Gastrocnemius medialis (tissue), 4 donors: ENCODE results near the gene ZNF333. TPM values are rescaled to one million over a fixed set of nuclear protein-coding genes. Genes with fewer than 3 reads are reported as not detected.

Experiments used
- ATAC-seq, 2 donors: fragments of 150-250 bp; one replicate each; pipeline ENCODE4 v1.9.1; 2016
- DNase-seq, 2 donors: peaks; one replicate each; pipeline ENCODE4 v3.0.0-alpha.2; 2019
- H3K27ac ChIP-seq, 4 donors: fragments of 200-600 bp; sonication (generic); 1 replicate in 1 of 4; 2 replicates in 3 of 4; pipeline ENCODE4 v1.5.1; 2016 to 2018; ENCODE audit warnings: mild to moderate bottlenecking in 2 of 4, moderate library complexity in 1 of 4
- H3K27me3 ChIP-seq, 3 donors: fragments of 200-600 bp; sonication (generic) in 2 of 3; 1 replicate in 1 of 3; 2 replicates in 2 of 3; pipeline versions ENCODE4 v1.5.1 to v1.6.0; 2016 to 2019; ENCODE audit warnings: mild to moderate bottlenecking in 1 of 3, moderate library complexity in 1 of 3
- H3K36me3 ChIP-seq, 2 donors: fragments of 200-600 bp; sonication (generic) in 1 of 2; one replicate each; pipeline ENCODE4 v1.5.1; 2017 to 2018
- H3K4me1 ChIP-seq, 2 donors: fragments of 200-600 bp; sonication (generic) in 1 of 2; one replicate each; pipeline ENCODE4 v1.5.1; 2016 to 2017; ENCODE audit warnings: mild to moderate bottlenecking in 2 of 2
- H3K4me3 ChIP-seq, 4 donors: fragments of 200-600 bp; sonication (generic) in 3 of 4; 1 replicate in 1 of 4; 2 replicates in 3 of 4; pipeline ENCODE4 v1.5.1; 2016 to 2019; ENCODE audit warnings: mild to moderate bottlenecking in 2 of 4
- H3K9me3 ChIP-seq, 3 donors: fragments of 200-600 bp; sonication (generic) in 2 of 3; 1 replicate in 1 of 3; 2 replicates in 2 of 3; pipeline ENCODE4 v1.5.1; 2016 to 2019
- POLR2A ChIP-seq, 2 donors: fragments of 450-650 bp; IDR thresholded peaks; one replicate each; pipeline ENCODE4 v1.6.1; 2017; ENCODE audit warnings: antibody characterized with exemption in 2 of 2, mild to moderate bottlenecking in 2 of 2, moderate library complexity in 2 of 2
- in situ Hi-C, 4 donors: fragments of 200-750 bp; cut with MboI; loops; one replicate each; pipeline versions ENCODE4 v1.15.0 to v1.8.0; 2017; ENCODE audit warnings: low sequenced_read_pairs in 4 of 4
- intact Hi-C: fragments of 100-400 bp; cut with DNase I; formaldehyde crosslinking; loops from one replicate; pipeline ENCODE4 v1.15.1; 2023; ENCODE audit warnings: low total_unique reads
- total RNA-seq, 4 donors: library from RNA; depleted of rRNA; stranded (reverse); fragments of >200 nt; gene quantifications; one replicate each; pipeline versions ENCODE4 v1.1.0 to v1.2.3, GENCODE V29; 2016
- TF ChIP-seq, protein P1 (sequence below), 5 experiments: fragments of 450-650 bp in 3 of 5; fragments of 200-600 bp in 2 of 5; sonication (generic) in 2 of 5; IDR thresholded peaks in 4 of 5; conservative IDR thresholded peaks in 1 of 5; 1 replicate in 4 of 5; 2 replicates in 1 of 5; pipeline ENCODE4 v1.5.1; 2016 to 2019; ENCODE audit warnings: antibody characterized with exemption in 5 of 5, mild to moderate bottlenecking in 3 of 5, moderate library complexity in 3 of 5

The ZNF333 gene
- total RNA-seq, 4 donors from 2014 or later = 4.6 to 12.7 (median 10.3) TPM

GRCh38 chr19:14669940-14670339, 19.9 kb upstream of the ZNF333 start:
- in situ Hi-C loops (no loop called here), intact Hi-C loops (no loop called here)
- no peaks in the 10 kb centered on the region for H3K36me3 ChIP-seq
- ATAC-seq (no peak), DNase-seq (no peak)
- peaks cover 0 to 5% (median 2%) of the 10 kb centered on the region in 3 donors for H3K27me3 ChIP-seq
- H3K4me1 ChIP-seq = no peaks in the 10 kb centered on the region
- H3K27ac ChIP-seq = no peak overlapping the region
- peaks cover 0 to 7% (median 0%) of the 10 kb centered on the region in 3 donors for H3K9me3 ChIP-seq
- no peak overlapping the region for H3K4me3 ChIP-seq
- TF ChIP-seq POLR2A (IDR thresholded peaks at IDR 0.05) = no peak
- TF ChIP-seq, protein P1, sequence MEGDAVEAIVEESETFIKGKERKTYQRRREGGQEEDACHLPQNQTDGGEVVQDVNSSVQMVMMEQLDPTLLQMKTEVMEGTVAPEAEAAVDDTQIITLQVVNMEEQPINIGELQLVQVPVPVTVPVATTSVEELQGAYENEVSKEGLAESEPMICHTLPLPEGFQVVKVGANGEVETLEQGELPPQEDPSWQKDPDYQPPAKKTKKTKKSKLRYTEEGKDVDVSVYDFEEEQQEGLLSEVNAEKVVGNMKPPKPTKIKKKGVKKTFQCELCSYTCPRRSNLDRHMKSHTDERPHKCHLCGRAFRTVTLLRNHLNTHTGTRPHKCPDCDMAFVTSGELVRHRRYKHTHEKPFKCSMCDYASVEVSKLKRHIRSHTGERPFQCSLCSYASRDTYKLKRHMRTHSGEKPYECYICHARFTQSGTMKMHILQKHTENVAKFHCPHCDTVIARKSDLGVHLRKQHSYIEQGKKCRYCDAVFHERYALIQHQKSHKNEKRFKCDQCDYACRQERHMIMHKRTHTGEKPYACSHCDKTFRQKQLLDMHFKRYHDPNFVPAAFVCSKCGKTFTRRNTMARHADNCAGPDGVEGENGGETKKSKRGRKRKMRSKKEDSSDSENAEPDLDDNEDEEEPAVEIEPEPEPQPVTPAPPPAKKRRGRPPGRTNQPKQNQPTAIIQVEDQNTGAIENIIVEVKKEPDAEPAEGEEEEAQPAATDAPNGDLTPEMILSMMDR (IDR thresholded peaks at IDR 0.05 in 4 of 5, conservative IDR thresholded peaks at IDR 0.05 in 1 of 5) = no peak

- in situ Hi-C loops (no loop called here), intact Hi-C loops (no loop called here)
- no peak for DNase-seq
- TF ChIP-seq POLR2A (IDR thresholded peaks at IDR 0.05) = no peak
- TF ChIP-seq, protein P1 (IDR thresholded peaks at IDR 0.05 in 4 of 5, conservative IDR thresholded peaks at IDR 0.05 in 1 of 5) = no peak
- Histone ChIP-seq H3K4me3 (no peak overlapping the region), H3K4me1 (no peaks in the 10 kb centered on the region), H3K9me3 (peaks cover 0 to 7% (median 0%) of the 10 kb centered on the region in 3 donors), H3K27ac (no peak overlapping the region), H3K36me3 (no peaks in the 10 kb centered on the region), H3K27me3 (peaks cover 0 to 5% (median 2%) of the 10 kb centered on the region in 3 donors)
- ATAC-seq = no peak
Observed at GRCh38 chr19:14670408-14670807, 19.4 kb upstream of the ZNF333 start.

- DNase-seq (no peak), ATAC-seq (no peak)
- Histone ChIP-seq H3K9me3 (peaks cover 0 to 7% (median 0%) of the 10 kb centered on the region in 3 donors), H3K27me3 (peaks cover 0 to 5% (median 2%) of the 10 kb centered on the region in 3 donors), H3K4me3 (no peak overlapping the region), H3K36me3 (no peaks in the 10 kb centered on the region), H3K27ac (no peak overlapping the region), H3K4me1 (no peaks in the 10 kb centered on the region)
- in situ Hi-C loops = no loop called here
- intact Hi-C loops = no loop called here
- TF ChIP-seq, protein P1 (IDR thresholded peaks at IDR 0.05 in 4 of 5, conservative IDR thresholded peaks at IDR 0.05 in 1 of 5) = no peak
- TF ChIP-seq POLR2A (IDR thresholded peaks at IDR 0.05) = no peak
Observed at GRCh38 chr19:14672188-14672872, 17.5 kb upstream of the ZNF333 start.

DNA sequence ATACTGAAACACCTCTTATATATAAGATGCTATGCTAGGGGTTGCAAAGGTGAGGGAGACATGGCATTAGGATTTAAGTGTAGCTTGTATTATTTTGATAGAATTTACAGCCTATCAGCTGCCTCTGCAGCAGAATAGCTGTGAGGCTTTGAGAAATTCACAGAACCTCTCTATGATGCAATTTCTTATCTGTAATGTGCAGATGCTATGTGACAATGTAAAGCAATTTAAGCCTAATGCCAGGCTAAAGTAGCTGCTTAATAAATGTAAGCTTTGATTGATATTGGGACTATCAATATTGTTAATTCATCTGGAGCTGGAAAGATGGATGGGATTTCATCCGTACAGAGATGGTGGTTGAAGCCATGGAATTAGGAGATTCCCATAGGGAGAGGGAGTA, 16.8 kb upstream of the ZNF333 start:
- H3K9me3 ChIP-seq = peaks cover 0 to 7% (median 0%) of the 10 kb centered on the region in 3 donors
- H3K27me3 ChIP-seq = peaks cover 0 to 5% (median 2%) of the 10 kb centered on the region in 3 donors
- H3K36me3 ChIP-seq = no peaks in the 10 kb centered on the region
- no peak overlapping the region for H3K27ac ChIP-seq
- in situ Hi-C loops (no loop called here), intact Hi-C loops (no loop called here)
- H3K4me1 ChIP-seq = no peaks in the 10 kb centered on the region
- H3K4me3 ChIP-seq = no peak overlapping the region
- ATAC-seq = no peak
- no peak for DNase-seq
- no peak for TF ChIP-seq POLR2A (IDR thresholded peaks at IDR 0.05)
- TF ChIP-seq, protein P1 (IDR thresholded peaks at IDR 0.05 in 4 of 5, conservative IDR thresholded peaks at IDR 0.05 in 1 of 5) = no peak
